Erythroblast (primary cell): Measurements from ENCODE around the gene ANKRD34A.

Experiments
- DNase-seq, 2 experiments: peaks; one replicate each; lab custom pipeline; 2025; lab: John Stamatoyannopoulos, UW
- GATA1 ChIP-seq: IDR thresholded peaks from 2 replicates; pipeline ENCODE4 v1.6.1; 2011; ENCODE audit warnings: low read depth, mild to moderate bottlenecking, control low read depth, low read length, moderate library complexity
- POLR2A ChIP-seq: IDR thresholded peaks from 2 replicates; pipeline ENCODE4 v1.6.1; 2011; ENCODE audit warnings: mild to moderate bottlenecking, low read length

ANKRD34A gene

GRCh38 chr1:145985129-145985501 lies 20.7 kb upstream of the ANKRD34A start:
- no peak for DNase-seq
- TF ChIP-seq GATA1 (no peak), POLR2A (no peak)

- DNase-seq = no peak
- TF ChIP-seq GATA1 (no peak), POLR2A (no peak)
Measured at GRCh38 chr1:145983960-145984830, 19.8 kb upstream of the ANKRD34A start.

GRCh38 chr1:145983206-145983675 lies 18.9 kb upstream of the ANKRD34A start:
- TF ChIP-seq GATA1 (no peak), POLR2A (no peak)
- DNase-seq = no peak

GRCh38 chr1:145982010-145982723 lies 17.8 kb upstream of the ANKRD34A start:
- TF ChIP-seq POLR2A = no peak
- no peak for TF ChIP-seq GATA1
- no peak for DNase-seq

- no peak for TF ChIP-seq POLR2A
- DNase-seq = no peak
Measured at GRCh38 chr1:145980457-145980994, 16.2 kb upstream of the ANKRD34A start.

- TF ChIP-seq POLR2A (peak; percentile 36), GATA1 (no peak)
- DNase-seq = peak in 1 of 2 experiments; percentile 69
Measured at GRCh38 chr1:145979746-145980456, 15.5 kb upstream of the ANKRD34A start.

GRCh38 chr1:145978854-145979745 lies 14.7 kb upstream of the ANKRD34A start:
- peak; percentile 98 for DNase-seq
- TF ChIP-seq GATA1 (no peak), POLR2A (peak; percentile 92)

GRCh38 chr1:145978471-145978853 lies 14.1 kb upstream of the ANKRD34A start:
- no peak for DNase-seq
- TF ChIP-seq GATA1 (no peak), POLR2A (no peak)

- peak; percentile 87 to 93 for DNase-seq
- TF ChIP-seq GATA1 (no peak), POLR2A (peak; percentile 14)
Measured at GRCh38 chr1:145977486-145978470, 13.4 kb upstream of the ANKRD34A start.

GRCh38 chr1:145977016-145977415 lies 12.6 kb upstream of the ANKRD34A start:
- DNase-seq = no peak
- TF ChIP-seq GATA1 (no peak), POLR2A (no peak)

GRCh38 chr1:145975216-145975615 lies 10.8 kb upstream of the ANKRD34A start:
- TF ChIP-seq POLR2A (no peak), GATA1 (no peak)
- no peak for DNase-seq
